ENCODE results near the gene SYS1.
A peak's percentile ranks its signal among the peaks of the same experiment; 100 is the strongest.
"Not testable (repeated sequence)": the region's sequence is repeated elsewhere in the genome, so short reads cannot be mapped to it uniquely, and the experiment has no call there.

SYS1 gene

GRCh38 chr20:45339799-45340198 is 23.2 kb upstream of the SYS1 start:
- FAIRE-seq (no peak), DNase-seq (ENCODE audit: low spot score) (no peak)

- FAIRE-seq (no peak), DNase-seq (ENCODE audit: low spot score) (no peak)
Measured at GRCh38 chr20:45340236-45340847, 22.6 kb upstream of the SYS1 start.

GRCh38 chr20:45340951-45341350 is 22.0 kb upstream of the SYS1 start:
- no peak for DNase-seq (ENCODE audit: low spot score)
- no peak for FAIRE-seq

- DNase-seq (ENCODE audit: low spot score): no peak
- no peak for FAIRE-seq
Measured at GRCh38 chr20:45341579-45341938, 21.4 kb upstream of the SYS1 start.

GRCh38 chr20:45341939-45342854 is 20.8 kb upstream of the SYS1 start:
- DNase-seq (ENCODE audit: low spot score) (peak; percentile 85), FAIRE-seq (peak; percentile 67)

GRCh38 chr20:45342855-45343531 is 20.0 kb upstream of the SYS1 start:
- FAIRE-seq (no peak), DNase-seq (ENCODE audit: low spot score) (no peak)

GRCh38 chr20:45343532-45344167 is 19.3 kb upstream of the SYS1 start:
- DNase-seq (ENCODE audit: low spot score): no peak
- FAIRE-seq: no peak

- FAIRE-seq: no peak
- peak; percentile 89 for DNase-seq (ENCODE audit: low spot score)
Measured at GRCh38 chr20:45344168-45344860, 18.6 kb upstream of the SYS1 start.

- no peak for FAIRE-seq
- DNase-seq (ENCODE audit: low spot score): no peak
Measured at GRCh38 chr20:45345104-45345936, 17.6 kb upstream of the SYS1 start.

GRCh38 chr20:45346291-45346718 is 16.7 kb upstream of the SYS1 start:
- DNase-seq (ENCODE audit: low spot score) (no peak), FAIRE-seq (no peak)

- DNase-seq (ENCODE audit: low spot score): no peak
Measured at GRCh38 chr20:45346851-45347250, 16.1 kb upstream of the SYS1 start.

GRCh38 chr20:45347297-45347935 is 15.5 kb upstream of the SYS1 start:
- DNase-seq (ENCODE audit: low spot score) (no peak), FAIRE-seq (no peak)

More at GRCh38 chr20:45346851-45347250, 16.1 kb upstream of the SYS1 start:
- no peak for FAIRE-seq

GRCh38 chr20:45347936-45348778 is 14.8 kb upstream of the SYS1 start, which contains the start of gene SDC4:
SDC4 (minus strand) TSS chr20:45348424; CDS start chr20:45348384, 40 bp downstream.
- FAIRE-seq (no peak), DNase-seq (ENCODE audit: low spot score) (peak; percentile 95)

- DNase-seq (ENCODE audit: low spot score) (no peak), FAIRE-seq (no peak)
Measured at GRCh38 chr20:45350217-45350616, 12.7 kb upstream of the SYS1 start.

GRCh38 chr20:45350795-45351194 is 12.2 kb upstream of the SYS1 start:
- FAIRE-seq; DNase-seq (ENCODE audit: low spot score): not testable (repeated sequence)

- FAIRE-seq (no peak), DNase-seq (ENCODE audit: low spot score) (no peak)
Measured at GRCh38 chr20:45352729-45353128, 10.2 kb upstream of the SYS1 start.

GRCh38 chr20:45353746-45354145 is 9.2 kb upstream of the SYS1 start:
- DNase-seq (ENCODE audit: low spot score) (no peak), FAIRE-seq (no peak)

GRCh38 chr20:45354423-45355208 is 8.3 kb upstream of the SYS1 start:
- DNase-seq (ENCODE audit: low spot score): no peak
- no peak for FAIRE-seq
